ENCODE measurements around the gene AKAP13. TPM values are rescaled to one million over a fixed set of nuclear protein-coding genes. Genes with fewer than 3 reads are reported as not detected.

AKAP13 gene
- polyA plus RNA-seq, 1 donor from 2014 or later: 10.0 TPM

- H3K27me3 ChIP-seq (ENCODE audit: insufficient read depth, low read depth, low read length): no peaks in the 10 kb centered on the region
- no peak overlapping the region for H2AFZ ChIP-seq (ENCODE audit: low read depth, low read length)
- peaks cover 7% of the 10 kb centered on the region for H3K79me2 ChIP-seq (replicated peaks; ENCODE audit: insufficient read depth, low read length)
- H3F3A ChIP-seq (ENCODE audit: insufficient read depth, low read length, poor library complexity, severe bottlenecking): no peaks in the 10 kb centered on the region
- no peaks in the 10 kb centered on the region for H4K20me1 ChIP-seq (ENCODE audit: insufficient read depth)
- no peak overlapping the region for H3K4me3 ChIP-seq (ENCODE audit: low read length)
- H3K27ac ChIP-seq (ENCODE audit: low read length): no peak overlapping the region
- no peaks in the 10 kb centered on the region for H3K9me3 ChIP-seq (ENCODE audit: low read length)
- TF ChIP-seq RAD21 (conservative IDR thresholded peaks at IDR 0.05) (no peak), EZH2 (IDR thresholded peaks at IDR 0.05; ENCODE audit: borderline replicate concordance, insufficient read depth, low read length, poor library complexity, severe bottlenecking) (no peak), SMC3 (conservative IDR thresholded peaks at IDR 0.05; ENCODE audit: poor library complexity) (no peak), MXI1 (conservative IDR thresholded peaks at IDR 0.05; ENCODE audit: poor library complexity, severe bottlenecking) (no peak), CTCF (IDR thresholded peaks at IDR 0.05; ENCODE audit: poor library complexity, severe bottlenecking) (no peak), EP300 (conservative IDR thresholded peaks at IDR 0.05; ENCODE audit: poor library complexity, severe bottlenecking) (no peak), TAF1 (IDR thresholded peaks at IDR 0.05; ENCODE audit: low read depth) (no peak), POLR2AphosphoS5 (IDR thresholded peaks at IDR 0.05) (no peak), REST (IDR thresholded peaks at IDR 0.05; ENCODE audit: borderline replicate concordance) (no peak)
- no peak overlapping the region for H3K9ac ChIP-seq (ENCODE audit: low read length)
- no peaks in the 10 kb centered on the region for H3K9me2 ChIP-seq (ENCODE audit: insufficient read depth, low read length)
- H3K36me3 ChIP-seq (ENCODE audit: insufficient read depth, low read length): no peaks in the 10 kb centered on the region
- H3K4me2 ChIP-seq (ENCODE audit: low read length): no peak overlapping the region
Measured at GRCh38 chr15:85472349-85472748, 91.9 kb downstream of the AKAP13 start.

DNA sequence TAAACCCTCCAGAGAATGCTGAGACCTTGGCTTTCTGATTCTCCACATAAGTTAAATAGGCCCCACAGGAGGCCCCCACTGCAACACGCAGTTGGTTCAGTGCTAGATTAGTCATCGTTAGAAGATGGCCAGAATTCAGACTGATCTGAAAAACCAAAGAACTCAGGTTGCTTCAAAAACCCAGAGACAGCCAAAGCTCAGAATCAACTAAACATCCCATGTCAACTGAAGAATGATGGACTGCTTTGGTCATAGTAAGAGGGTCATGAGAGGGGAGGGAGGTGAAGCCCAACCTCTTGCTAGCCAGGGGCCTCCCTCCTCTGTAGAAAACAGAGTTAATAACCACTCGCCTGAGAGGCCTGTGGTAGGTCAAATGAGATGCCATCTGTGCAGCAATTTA is 93.1 kb downstream of the AKAP13 start:
- Histone ChIP-seq H3K4me3 (ENCODE audit: low read length) (no peak overlapping the region), H3K36me3 (ENCODE audit: insufficient read depth, low read length) (no peaks in the 10 kb centered on the region), H3F3A (ENCODE audit: insufficient read depth, low read length, poor library complexity, severe bottlenecking) (no peaks in the 10 kb centered on the region), H3K9ac (ENCODE audit: low read length) (no peak overlapping the region), H2AFZ (ENCODE audit: low read depth, low read length) (no peak overlapping the region), H3K27me3 (ENCODE audit: insufficient read depth, low read depth, low read length) (no peaks in the 10 kb centered on the region), H3K27ac (ENCODE audit: low read length) (no peak overlapping the region), H3K9me3 (ENCODE audit: low read length) (no peaks in the 10 kb centered on the region), H4K20me1 (ENCODE audit: insufficient read depth) (no peaks in the 10 kb centered on the region), H3K4me2 (ENCODE audit: low read length) (no peak overlapping the region), H3K9me2 (ENCODE audit: insufficient read depth, low read length) (no peaks in the 10 kb centered on the region), H3K79me2 (replicated peaks; ENCODE audit: insufficient read depth, low read length) (peaks cover 7% of the 10 kb centered on the region)
- TF ChIP-seq POLR2AphosphoS5 (IDR thresholded peaks at IDR 0.05): no peak
- TF ChIP-seq RAD21 (conservative IDR thresholded peaks at IDR 0.05): no peak
- no peak for TF ChIP-seq EZH2 (IDR thresholded peaks at IDR 0.05; ENCODE audit: borderline replicate concordance, insufficient read depth, low read length, poor library complexity, severe bottlenecking)
- no peak for TF ChIP-seq TAF1 (IDR thresholded peaks at IDR 0.05; ENCODE audit: low read depth)
- no peak for TF ChIP-seq REST (IDR thresholded peaks at IDR 0.05; ENCODE audit: borderline replicate concordance)
- no peak for TF ChIP-seq SMC3 (conservative IDR thresholded peaks at IDR 0.05; ENCODE audit: poor library complexity)
- no peak for TF ChIP-seq MXI1 (conservative IDR thresholded peaks at IDR 0.05; ENCODE audit: poor library complexity, severe bottlenecking)
- TF ChIP-seq EP300 (conservative IDR thresholded peaks at IDR 0.05; ENCODE audit: poor library complexity, severe bottlenecking): no peak
- TF ChIP-seq CTCF (IDR thresholded peaks at IDR 0.05; ENCODE audit: poor library complexity, severe bottlenecking): no peak

Measured in neural cell (in vitro differentiated cells).